DOHH2 (cell line): ENCODE data around the gene EMID1.

Source experiments
- EZH2phosphoT487 ChIP-seq: fragments of 200-600 bp; sonication (generic); IDR thresholded peaks from 2 replicates; pipeline ENCODE4 v1.6.1; 2017; ENCODE audit warnings: borderline replicate concordance, mild to moderate bottlenecking, antibody characterized with exemption, low read length, moderate library complexity, mixed read lengths
- TF ChIP-seq, protein P1 (sequence below): fragments of 200-600 bp; sonication (generic); IDR thresholded peaks from one replicate; pipeline ENCODE4 v1.5.1; 2014; ENCODE audit warnings: antibody characterized with exemption, mild to moderate bottlenecking, low read depth, low read length; ENCODE audit not compliant: poor library complexity, severe bottlenecking

DNA sequence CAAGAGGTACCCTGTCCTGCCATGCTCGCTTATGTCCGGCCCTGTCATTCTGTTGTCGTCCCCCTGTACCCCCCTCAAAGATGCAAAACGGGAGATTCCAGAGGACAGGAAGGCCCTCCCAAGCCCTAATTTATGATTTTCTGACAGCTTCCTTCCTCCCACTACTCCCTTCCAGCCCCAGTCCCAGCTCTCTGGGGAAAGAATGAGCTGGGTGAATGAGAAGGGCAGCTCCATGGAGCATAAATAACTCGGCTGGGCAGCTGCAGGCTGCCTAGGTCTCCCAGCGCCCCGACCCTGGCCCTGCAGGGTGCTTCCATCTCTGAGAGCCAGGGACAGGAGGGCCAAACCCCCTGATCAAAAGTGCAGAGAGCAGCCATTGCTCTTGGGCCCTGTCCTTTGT lies 3.9 kb upstream of the EMID1 start:
- TF ChIP-seq, protein P1, sequence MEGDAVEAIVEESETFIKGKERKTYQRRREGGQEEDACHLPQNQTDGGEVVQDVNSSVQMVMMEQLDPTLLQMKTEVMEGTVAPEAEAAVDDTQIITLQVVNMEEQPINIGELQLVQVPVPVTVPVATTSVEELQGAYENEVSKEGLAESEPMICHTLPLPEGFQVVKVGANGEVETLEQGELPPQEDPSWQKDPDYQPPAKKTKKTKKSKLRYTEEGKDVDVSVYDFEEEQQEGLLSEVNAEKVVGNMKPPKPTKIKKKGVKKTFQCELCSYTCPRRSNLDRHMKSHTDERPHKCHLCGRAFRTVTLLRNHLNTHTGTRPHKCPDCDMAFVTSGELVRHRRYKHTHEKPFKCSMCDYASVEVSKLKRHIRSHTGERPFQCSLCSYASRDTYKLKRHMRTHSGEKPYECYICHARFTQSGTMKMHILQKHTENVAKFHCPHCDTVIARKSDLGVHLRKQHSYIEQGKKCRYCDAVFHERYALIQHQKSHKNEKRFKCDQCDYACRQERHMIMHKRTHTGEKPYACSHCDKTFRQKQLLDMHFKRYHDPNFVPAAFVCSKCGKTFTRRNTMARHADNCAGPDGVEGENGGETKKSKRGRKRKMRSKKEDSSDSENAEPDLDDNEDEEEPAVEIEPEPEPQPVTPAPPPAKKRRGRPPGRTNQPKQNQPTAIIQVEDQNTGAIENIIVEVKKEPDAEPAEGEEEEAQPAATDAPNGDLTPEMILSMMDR = no peak
- no peak for TF ChIP-seq EZH2phosphoT487
